HG03342 (cell line): ENCODE measurements around the gene SLF2.
"Not testable (repeated sequence)": the region's sequence is repeated elsewhere in the genome, so short reads cannot be mapped to it uniquely, and the experiment has no call there.

ENCODE experiments used
- ATAC-seq: cut with Tn5 transposase; IDR thresholded peaks from one replicate; pipeline ENCODE4 v1.9.1; 2021; ENCODE audit warnings: mild to moderate bottlenecking, moderate library complexity; ENCODE audit not compliant: unreplicated experiment

The SLF2 gene

GRCh38 chr10:100960251-100960650 lies 47.5 kb downstream of the SLF2 start:
- ATAC-seq = no peak

GRCh38 chr10:100962351-100963080 lies 49.8 kb downstream of the SLF2 start:
- ATAC-seq = no peak

- ATAC-seq = no peak
These were observed 51.1 kb downstream of the SLF2 start for GRCh38 chr10:100963826-100964225.

GRCh38 chr10:100965820-100966219 lies 53.1 kb downstream of the SLF2 start:
- ATAC-seq = no peak

- no peak for ATAC-seq
These were observed 54.1 kb downstream of the SLF2 start for GRCh38 chr10:100966887-100967286.

GRCh38 chr10:100967332-100967731 lies 54.6 kb downstream of the SLF2 start:
- ATAC-seq = no peak

- ATAC-seq = no peak
These were observed 55.4 kb downstream of the SLF2 start for GRCh38 chr10:100968062-100968736.

GRCh38 chr10:100968863-100969186 lies 56.1 kb downstream of the SLF2 start:
- no peak for ATAC-seq

- no peak for ATAC-seq
These were observed 56.7 kb downstream of the SLF2 start, which contains the start of gene SEMA4G for GRCh38 chr10:100969187-100970075. Gene SEMA4G (plus strand): TSS chr10:100969504. CDS start chr10:100972913, 3,409 bp downstream.

- ATAC-seq = no peak
These were observed 57.5 kb downstream of the SLF2 start for GRCh38 chr10:100970076-100970913.

- ATAC-seq = no peak
These were observed 58.4 kb downstream of the SLF2 start for GRCh38 chr10:100970914-100971811.

GRCh38 chr10:100972115-100972903 lies 59.5 kb downstream of the SLF2 start:
- ATAC-seq = no peak

- no peak for ATAC-seq
These were observed 60.3 kb downstream of the SLF2 start for GRCh38 chr10:100972904-100973535.

- ATAC-seq = not testable (repeated sequence)
These were observed 62.6 kb downstream of the SLF2 start for GRCh38 chr10:100975397-100975796.

- no peak for ATAC-seq
These were observed 64.1 kb downstream of the SLF2 start for GRCh38 chr10:100976906-100977305.

- ATAC-seq = no peak
These were observed 64.7 kb downstream of the SLF2 start for GRCh38 chr10:100977436-100977835.

GRCh38 chr10:100978121-100978900 lies 65.5 kb downstream of the SLF2 start:
- ATAC-seq = no peak

GRCh38 chr10:100978901-100979195 lies 66.1 kb downstream of the SLF2 start:
- ATAC-seq = no peak
